ENCODE data around the gene CARD8.
"Not testable (repeated sequence)": the region's sequence is repeated elsewhere in the genome, so short reads cannot be mapped to it uniquely, and the experiment has no call there.

The CARD8 gene, protein sequence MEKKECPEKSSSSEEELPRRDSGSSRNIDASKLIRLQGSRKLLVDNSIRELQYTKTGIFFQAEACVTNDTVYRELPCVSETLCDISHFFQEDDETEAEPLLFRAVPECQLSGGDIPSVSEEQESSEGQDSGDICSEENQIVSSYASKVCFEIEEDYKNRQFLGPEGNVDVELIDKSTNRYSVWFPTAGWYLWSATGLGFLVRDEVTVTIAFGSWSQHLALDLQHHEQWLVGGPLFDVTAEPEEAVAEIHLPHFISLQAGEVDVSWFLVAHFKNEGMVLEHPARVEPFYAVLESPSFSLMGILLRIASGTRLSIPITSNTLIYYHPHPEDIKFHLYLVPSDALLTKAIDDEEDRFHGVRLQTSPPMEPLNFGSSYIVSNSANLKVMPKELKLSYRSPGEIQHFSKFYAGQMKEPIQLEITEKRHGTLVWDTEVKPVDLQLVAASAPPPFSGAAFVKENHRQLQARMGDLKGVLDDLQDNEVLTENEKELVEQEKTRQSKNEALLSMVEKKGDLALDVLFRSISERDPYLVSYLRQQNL

DNA sequence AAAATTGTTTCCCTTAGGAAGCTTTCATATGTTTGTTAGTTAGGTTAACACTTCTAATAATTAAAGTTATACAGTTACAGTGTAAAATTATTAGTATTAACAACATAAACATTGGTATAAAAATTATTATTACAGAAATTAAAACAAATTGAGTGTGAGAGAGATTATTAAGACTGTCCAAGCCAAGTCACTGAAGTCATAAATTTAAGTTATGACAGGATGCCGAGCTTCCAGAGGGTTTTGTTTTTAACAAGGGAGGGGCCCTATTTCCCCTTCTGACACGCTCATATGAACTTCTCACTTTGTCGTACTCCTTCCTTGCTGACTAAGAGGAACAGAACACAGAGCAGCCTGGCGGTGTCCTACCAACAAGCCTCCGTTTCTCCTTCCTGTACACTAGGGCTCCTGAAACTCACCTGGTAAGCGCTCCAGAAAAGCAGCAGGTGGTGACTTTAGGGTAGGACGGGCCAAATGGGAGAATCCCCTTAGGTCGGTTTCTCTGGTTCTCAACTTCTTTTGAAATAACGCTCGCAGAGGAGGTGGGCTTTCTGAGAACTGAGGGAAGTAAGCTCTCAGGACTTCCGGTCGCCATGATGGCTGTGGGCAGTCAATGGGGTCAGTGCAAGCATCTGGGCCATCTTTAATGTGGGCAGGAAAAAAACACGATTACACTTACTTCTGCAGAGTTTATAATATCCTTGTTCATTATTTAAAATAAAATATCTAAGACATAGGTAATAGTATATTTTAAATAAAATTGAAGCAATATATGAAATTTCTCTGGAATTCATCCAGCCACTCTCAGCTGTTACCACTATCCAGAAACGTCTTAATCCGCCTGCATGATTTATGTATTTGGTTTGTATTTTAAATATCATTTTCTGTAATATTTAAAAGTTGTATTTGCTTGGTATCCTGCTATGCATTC lies at the start of gene CARD8:
Gene CARD8, minus strand, starts transcription at position 537 of the 928 bp plus-strand sequence. CDS start 14,892 bp downstream, outside the sequence.
- DNase-seq: peak; percentile 54

DNA sequence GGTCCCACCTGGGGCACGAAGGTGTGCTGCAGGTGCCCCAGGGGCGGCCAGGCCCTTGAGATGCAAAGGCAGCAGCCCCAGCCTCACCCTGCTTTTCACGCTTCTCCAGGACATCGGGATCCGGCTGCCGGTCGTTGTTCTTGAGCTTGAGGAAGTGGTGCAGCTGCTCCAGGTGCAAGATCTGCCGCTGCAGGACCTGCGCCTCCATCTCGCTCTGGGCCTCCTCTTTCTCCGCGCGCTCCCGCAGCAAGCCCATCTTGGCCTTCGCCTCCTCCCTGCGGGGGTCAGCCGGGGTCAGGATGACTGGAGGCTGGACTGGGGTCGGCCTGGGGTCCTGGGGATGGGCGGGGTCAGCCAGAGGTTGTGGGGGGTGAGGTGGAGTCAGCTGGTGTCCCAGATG lies 48.2 kb upstream of the CARD8 start:
- no peak for DNase-seq

DNA sequence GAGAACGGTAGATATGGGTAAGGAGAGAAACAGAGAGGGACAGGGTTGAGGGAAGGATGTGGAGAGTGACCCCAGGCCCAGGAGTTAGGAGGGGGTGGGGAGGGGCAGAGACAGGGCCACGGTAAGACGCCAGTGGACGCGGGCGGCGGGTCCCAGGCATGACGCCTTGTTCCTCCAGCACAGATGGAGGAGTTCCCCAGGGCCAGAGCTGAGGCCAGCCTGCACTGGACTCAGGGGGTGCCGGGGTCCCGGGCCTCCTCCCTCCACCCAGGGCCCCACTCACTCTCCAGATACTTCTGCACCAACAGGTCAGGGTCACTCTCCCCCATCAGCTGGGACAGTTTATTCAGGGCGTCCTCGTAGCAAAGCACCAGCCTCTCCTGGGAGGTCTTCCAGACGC lies 47.7 kb upstream of the CARD8 start:
- DNase-seq: no peak

DNA sequence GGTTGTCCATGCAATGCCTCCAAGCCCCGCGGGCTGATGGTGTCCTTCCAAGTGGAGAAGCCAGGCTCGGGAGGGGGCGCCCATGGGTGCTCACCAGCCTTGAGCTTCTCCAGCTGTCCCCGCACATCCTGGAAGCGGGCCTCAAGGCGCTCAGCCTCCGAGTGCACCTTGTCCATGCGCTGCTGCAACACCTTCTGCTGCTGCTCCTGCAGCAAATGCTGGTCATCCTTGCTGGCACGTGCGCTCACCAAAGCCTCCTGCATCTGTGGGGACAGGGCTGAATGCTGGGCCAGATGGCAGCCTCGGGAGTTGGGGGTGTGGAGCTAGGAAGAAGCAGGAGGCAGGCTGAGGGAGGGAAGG lies 46.9 kb upstream of the CARD8 start:
- DNase-seq: no peak

DNA sequence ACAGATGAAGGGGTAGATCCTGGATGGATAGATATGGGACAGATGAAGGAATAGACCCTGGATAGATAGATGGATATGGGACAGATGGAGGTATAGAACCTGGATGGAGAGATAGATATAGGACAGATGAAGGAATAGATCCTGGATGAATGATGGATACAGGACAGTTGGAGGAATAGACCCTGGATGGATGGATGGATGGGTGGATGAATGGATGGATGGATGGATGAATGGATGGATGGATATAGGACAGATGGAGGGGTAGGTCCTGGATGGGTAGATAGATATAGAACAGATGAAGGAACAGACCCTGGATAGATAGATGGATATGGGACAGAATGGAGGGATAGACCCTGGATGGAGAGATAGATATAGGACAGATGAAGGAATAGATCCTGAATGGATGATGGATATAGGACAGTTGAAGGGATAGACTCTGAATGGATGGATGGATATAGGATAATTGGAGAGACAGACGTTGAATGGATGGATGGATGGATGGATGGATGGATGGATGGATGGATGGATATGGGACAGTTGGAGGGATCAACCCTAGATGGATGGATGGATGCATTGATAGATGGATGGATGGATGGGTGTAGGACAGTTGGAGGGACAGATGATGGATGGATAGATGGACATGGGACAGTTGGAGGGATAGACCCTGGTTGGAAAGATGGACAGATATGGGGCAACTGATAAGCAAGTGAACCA lies 46.3 kb upstream of the CARD8 start:
- no peak for DNase-seq

DNA sequence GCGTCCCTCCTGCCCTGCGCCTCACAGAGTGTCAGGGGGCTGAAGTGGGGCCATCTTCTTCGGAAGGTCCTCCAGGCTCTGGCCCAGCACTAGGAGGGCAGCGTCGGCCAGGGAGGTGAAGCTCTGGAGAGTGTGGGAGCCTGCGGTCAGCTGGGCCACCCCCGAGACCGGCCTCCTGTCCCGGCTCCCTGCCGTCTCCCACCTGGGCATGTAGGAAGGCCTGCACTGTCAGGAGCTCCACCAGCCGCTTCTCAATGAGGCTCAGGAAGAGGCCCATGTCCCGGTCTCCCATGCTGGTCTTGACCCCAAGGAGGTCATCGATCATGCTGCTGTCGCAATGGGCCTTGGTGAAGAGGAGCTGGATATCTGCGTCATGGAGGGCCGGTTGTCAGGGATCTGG lies 42.3 kb upstream of the CARD8 start:
- no peak for DNase-seq

DNA sequence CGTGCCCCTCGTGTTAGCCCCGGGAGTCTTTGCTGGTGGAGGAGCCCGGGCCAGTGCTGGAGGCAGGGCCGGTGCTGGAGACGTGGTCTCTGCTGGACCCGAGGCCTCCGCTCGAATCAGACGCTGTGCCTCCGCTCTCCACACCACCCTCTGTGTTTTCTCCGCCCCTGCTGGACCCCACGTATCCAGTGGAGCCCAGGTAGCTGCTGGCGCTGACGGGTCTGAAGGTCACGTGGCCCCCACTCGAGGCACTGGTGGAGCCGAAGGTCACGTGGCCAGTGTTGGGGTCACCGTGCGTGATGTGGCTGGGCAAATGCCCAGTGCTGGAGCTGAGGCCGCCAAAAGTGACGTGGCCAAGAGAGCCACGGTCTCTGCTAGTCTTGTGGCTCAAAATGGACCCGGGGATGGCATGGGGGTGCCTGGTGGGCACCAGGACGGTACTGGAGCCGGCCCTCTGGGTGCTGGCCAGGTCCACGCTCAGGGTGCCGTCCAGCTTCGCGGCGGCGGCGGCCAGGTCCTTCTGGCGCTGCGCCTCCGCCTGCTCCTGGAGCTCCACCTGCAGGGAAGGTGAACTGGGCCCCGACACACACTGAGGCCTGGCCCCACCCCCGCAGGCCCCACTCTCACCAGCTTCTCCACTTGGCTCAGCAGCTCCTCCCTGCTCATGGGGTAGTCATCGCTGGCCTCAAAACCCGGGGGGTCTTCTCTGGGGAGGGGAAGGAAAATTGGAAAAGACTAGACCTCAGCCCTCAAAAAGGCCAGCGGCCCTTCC lies 41.4 kb upstream of the CARD8 start:
- no peak for DNase-seq

DNA sequence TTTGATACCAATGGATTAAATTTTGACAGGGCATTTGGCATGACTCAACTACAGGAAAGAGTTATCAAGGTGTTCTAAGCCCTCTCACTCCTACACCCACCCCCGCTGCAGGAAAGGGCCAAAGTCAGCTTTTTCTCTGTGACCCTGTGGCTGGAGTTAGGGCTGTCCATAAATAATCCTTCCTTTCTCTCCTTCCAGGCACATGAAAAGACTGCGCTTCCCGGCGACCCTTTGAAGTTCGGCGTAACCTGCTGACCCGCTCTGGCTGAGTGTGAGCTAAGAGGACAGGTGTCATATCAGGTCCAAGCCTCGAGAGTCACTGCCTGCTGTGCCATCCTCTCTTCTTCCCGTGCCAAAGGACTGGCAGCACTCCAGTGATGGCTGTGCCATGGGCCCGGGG lies 39.7 kb upstream of the CARD8 start:
- DNase-seq: no peak

DNA sequence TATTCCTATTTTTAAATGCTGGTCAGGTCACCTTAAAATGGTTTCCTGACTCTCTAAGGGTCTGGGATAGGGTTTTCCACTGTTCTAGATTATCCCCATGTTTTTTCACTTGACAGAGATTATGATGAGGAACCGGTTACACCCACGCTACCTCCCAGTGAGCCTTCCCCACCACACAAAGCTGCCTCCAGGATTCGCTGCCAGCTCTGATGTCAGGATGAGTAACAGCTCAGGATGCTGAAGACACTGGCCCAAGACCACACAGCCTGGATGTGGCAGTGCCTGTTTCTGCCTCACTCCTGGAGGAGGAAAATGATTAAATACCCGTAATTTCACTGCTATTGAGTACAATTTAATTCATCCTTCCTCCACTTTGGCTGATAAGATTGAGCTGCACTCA lies 37.1 kb upstream of the CARD8 start:
- no peak for DNase-seq

DNA sequence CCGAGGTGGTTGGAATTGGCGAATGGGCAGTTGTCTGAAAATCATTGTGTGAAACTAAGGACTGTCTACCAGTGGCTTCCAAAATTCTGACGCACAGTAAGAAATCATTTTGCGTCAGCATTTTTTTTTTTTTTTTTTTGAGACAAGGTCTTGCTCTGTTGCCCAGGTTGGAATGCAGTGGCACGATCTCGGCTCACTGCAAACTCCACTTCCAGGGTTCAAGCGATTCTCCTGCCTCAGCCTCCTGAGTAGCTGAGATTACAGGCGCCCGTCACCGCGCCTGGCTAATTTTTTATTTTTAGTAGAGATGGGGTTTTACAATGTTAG lies 35.7 kb upstream of the CARD8 start:
- DNase-seq: not testable (repeated sequence)

DNA sequence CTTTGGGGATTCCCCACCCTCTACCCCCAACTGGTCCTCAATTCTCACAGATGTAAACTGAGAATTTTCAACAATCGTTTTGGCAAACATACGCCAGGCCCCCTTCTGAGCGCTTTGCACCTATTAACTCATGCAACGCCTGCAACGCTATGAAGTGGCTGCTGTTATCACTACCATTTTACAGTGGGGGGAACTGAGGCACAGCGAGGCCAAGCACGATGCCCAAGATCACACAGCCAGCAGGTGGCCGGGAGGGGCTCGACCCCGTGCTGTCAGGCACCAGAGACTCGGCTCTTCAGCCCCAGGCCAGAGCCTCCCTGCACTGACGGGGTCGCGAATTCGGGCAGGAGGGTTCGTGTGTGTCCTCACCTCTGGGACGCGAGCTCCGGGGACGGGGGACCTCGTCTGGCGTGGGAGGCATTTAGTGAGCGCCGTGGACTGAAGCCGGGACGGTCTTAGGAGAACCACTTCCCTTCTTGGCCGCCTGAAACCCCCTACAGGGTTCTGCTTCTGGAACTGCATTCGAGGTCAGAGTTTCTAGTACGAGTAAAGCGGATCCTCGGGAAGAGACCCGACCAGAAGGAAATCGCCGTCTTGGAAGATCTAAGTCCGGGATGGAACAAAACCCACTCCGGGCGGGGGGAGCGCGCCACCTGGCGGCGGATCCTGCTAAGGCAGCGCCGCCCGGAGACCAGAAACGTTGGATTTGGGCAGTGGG lies 35.2 kb upstream of the CARD8 start:
- peak; percentile 3 for DNase-seq

DNA sequence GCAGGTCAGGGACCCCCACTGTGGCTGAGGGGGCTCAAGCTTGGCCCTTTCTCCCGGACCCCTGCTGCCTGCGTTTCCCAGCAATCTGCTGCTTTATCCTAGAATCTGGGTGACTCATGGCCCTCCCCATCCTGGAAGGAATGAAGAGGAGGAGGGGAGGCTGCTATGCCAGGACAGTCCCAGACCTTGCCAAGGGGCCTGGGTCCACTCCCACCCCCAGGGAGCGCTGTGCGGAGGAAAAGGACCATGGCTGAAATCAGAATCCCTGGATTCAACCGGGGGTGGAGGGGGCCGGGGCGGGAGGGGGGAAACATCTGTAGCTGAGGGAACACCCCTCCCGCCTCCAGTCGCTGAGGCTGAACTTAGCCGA lies 34.7 kb upstream of the CARD8 start:
- no peak for DNase-seq

DNA sequence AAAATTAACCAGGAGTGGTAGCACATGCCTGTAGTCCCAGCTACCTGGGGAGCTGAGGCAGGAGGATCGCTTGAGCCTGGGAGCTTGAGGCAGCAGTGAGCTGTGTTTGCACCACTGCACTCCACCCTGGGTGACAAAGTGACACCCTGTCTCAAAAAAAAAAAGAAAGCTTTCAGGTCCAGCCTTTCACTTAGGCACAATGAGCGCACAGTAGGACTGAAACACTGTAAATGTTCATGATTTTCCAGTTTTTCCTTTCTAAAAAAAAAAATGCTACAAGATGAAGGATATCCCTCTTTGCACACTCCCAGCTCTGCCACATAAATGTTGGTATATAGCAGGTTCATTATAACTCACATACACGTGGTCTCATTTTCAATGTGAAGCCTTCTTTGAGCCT lies 32.0 kb upstream of the CARD8 start:
- no peak for DNase-seq

DNA sequence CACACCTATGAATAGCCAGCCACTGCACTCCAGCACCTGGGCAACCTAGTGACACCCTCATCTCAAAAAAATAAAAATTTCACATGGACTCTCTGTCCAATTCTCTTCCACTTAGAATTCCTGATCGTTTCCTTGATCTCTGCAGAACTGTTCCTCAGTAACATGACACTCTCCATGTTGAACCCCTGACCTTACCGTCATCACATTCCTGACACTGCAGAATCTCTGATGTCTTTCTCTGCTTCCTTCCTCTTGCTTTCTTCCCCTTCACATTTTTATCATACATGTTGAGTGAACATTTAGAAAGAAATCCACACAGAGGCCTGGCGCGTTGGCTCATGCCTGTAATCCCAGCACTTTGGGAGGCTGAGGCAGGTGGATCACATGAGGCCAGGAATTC lies 29.2 kb upstream of the CARD8 start:
- no peak for DNase-seq

DNA sequence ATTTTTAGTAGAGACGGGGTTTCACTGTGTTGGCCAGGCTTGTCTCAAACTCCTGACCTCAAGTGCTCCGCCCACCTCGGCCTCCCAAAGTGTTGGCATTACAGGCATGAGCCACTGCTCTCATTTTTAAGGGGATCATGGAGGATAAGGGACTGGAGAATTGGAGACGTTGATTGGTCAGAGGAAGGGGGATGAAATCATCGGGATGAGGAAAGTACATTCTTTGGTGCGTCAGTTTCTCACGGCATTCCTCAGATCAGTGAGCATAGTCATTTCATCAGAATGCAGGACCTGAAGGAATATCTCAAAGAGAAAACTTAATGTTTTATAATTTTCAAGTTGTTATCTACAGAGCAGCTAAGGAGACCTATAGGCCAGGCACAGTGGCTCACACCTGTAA lies 28.2 kb upstream of the CARD8 start:
- DNase-seq: no peak

DNA sequence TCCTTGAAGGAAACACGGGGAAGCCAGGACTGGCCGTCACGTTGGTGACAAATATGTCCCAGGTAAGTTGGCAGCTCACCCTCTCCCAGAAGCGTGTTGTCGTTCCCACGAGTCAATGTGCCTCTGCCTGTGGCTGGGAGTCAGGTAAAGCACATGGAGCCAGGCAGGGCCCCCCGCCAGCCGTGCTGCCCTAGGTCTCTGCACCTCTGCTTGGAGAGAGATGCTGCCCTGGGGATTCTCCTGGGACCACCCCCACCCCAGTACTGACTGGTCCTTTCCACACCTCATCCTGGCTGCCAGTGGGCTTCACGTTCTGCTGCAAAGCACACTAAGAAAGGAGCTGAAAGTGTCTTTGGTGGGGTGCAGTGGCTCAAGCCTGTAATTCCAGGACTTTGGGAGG lies 24.0 kb upstream of the CARD8 start:
- no peak for DNase-seq

DNA sequence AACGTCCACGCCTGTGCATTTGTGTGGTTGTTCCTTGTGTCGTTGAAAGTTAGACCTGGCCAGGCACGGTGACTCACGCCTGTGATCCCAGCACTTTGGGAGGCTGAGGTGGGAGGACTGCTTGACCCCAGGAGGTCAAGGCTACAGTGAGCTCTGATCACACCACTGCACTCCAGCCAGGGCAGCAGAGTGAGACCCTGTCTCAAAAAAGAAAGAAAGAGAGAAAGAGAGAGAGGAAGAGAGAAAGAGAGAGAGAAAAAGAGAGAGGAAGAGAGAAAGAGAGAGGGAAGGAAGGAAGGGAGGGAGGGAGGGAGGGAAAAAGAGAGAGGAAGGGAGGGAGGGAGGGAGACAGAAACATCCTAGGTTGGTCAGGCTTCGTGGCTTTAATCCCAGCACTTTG lies 19.2 kb upstream of the CARD8 start:
- no peak for DNase-seq

DNA sequence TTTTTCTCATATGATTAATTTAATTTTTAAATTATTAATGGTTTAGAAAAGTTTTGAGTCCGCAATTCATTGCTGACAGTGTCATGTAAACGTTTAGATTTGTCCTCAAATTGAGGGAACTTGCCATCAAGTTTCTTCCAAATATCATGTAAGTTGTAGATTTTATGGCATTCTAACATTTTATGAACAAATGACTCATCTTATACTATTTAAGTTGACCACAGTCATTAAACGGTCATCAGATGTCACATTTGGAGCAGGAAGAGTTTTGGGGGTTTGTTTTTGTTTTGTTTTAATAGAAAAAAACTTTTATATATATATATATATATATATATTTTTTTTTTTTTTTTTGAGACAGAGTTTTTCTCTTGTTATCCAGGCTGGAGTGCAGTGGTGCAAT lies 18.5 kb upstream of the CARD8 start:
- no peak for DNase-seq

DNA sequence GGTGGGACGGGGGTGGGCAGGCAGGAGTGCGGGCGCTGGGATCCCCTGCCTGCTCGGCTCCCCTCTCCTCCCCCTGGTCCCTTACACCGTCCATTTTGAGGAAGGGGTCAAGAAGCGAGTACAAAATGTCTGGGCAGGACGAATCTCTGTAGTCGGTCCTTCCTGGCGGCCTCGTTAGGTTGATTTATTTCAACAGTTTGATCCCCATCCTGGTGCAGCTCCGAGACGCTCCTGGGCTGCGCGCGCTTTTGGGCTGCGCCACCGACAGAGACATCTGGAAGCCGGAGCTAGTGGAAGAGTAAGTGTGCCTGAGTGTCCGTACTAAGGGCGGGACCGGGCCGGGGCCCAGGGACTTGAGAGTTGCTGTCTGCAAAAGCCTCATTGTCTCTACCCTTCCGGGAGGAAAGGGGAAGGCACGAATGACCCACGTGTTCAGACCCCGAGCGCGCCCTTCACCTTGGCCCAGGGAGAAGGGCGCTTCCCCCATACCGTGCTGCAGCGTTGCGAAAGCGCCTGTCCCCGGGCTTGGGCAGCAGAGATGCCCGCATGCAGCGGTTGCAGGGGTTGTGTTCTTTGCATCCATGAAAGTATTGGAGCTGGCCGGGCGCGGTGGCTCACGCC lies 15.9 kb upstream of the CARD8 start:
- no peak for DNase-seq

DNA sequence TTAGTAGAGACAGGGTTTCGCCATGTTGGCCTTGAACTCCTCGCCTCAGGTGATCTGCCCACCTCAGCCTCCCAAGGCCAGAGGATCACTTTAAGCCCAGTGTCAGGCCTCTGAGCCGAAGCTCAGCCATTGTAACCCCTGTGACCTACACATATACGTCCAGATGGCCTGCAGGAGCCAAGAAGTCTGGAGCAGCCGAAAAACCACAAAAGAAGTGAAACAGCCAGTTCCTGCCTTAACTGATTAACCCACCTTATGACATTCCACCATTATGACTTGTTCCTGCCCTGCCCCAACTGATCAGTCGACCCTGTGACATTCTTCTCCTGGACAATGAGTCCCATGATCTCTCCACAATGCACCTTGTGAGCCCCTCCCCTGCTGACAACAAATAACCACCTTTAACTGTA lies 13.9 kb upstream of the CARD8 start:
- DNase-seq: not testable (repeated sequence)

DNA sequence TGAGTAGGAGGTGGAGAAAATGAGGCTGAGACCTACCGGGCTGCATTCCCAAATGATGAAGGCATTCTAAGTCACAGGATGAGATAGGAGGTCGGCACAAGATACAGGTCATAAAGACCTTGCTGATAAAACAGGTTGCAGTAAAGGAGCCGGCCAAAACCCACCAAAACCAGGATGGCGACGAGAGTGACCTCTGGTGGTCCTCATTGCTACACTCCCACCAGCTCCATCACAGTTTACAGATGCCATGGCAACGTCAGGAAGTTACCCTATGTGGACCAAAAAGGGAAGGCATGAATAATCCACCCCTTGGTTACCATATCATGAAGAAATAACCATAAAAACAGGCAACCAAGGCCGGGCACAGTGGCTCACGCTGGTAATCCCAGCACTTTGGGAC lies 9.6 kb upstream of the CARD8 start:
- not testable (repeated sequence) for DNase-seq

DNA sequence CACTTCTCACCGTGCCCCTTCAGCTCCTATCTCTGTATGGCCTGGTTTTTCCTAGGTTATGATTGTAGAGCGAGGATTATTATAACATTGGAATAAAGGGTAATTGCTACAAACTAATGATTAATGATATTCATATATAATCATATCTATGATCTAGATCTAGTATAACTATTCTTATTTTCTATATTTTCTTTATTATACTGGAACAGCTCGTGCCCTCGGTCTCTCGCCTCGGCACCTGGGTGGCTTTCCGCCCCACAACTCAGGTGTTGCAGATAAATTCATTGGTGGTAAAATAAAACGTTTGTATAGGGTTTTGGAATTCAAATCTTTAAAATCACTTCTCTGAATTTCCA lies 4.6 kb upstream of the CARD8 start:
- not testable (repeated sequence) for DNase-seq

Measured in NCI-H1092 (cell line).